ENCODE data around the gene TAS2R38. TPM values are rescaled to one million over a fixed set of nuclear protein-coding genes. Genes with fewer than 3 reads are reported as not detected.

The TAS2R38 gene
- total RNA-seq, 1 experiment from 2014 or later = not detected

DNA sequence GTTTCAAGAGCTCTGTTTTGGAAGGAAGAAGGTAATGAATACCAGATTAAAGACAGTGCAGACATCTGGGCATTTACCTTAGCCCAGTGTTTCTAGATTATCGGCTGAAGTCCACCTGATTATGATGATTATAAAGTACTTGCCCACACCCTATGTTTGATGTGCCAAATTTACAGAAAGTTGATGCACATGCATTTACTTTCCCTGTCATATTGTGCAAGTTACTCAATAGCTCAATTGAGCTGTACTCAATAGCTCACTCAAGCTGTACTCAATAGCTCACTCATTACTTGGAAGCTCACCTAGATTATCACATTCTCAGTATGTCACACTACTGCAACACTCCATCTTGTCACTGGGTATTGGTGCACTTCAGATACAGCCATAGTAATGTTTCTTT is 35.6 kb upstream of the TAS2R38 start:
- BruUV-seq (replicated peaks) = no TSS peak
- no peak for DNase-seq (ENCODE audit: low read depth, low spot score)
- no peaks in the 10 kb centered on the region for H3K36me3 ChIP-seq (ENCODE audit: control insufficient read depth in 1 of 2, insufficient read depth in 2 of 2, low read length in 2 of 2)
- no peaks in the 10 kb centered on the region for H3K79me2 ChIP-seq (ENCODE audit: insufficient read depth, low read length)
- intact Hi-C loops (cut with micrococcal nuclease) = no loop called here
- ChIA-PET POLR2A (no interaction called here), CTCF (interaction anchor here (1.3 kb wide), 1 partner anchor 33 kb away, joined by 4 read pairs; no protein-coding TSS in a partner anchor), RAD21 (ENCODE audit: low non-redundant PET in 1 of 2, low total read pairs in 2 of 2, uncharacterized antibody in 2 of 2, unreplicated experiment in 2 of 2) (no interaction called here)
- no peak for ATAC-seq
- no peaks in the 10 kb centered on the region for H3K9me2 ChIP-seq (ENCODE audit: insufficient read depth)
- H2AFZ ChIP-seq (ENCODE audit: low read depth, low read length, poor library complexity, severe bottlenecking) = no peak overlapping the region
- no peak overlapping the region for H3K9ac ChIP-seq (ENCODE audit: low read length)
- no peaks in the 10 kb centered on the region for H3K9me3 ChIP-seq (ENCODE audit: control insufficient read depth in 1 of 2, insufficient read depth in 1 of 2, low read depth in 1 of 2, low read length in 2 of 2)
- no peaks in the 10 kb centered on the region for H3K4me1 ChIP-seq (ENCODE audit: control insufficient read depth in 1 of 2, insufficient read depth in 2 of 2, low read length in 2 of 2)
- no peaks in the 10 kb centered on the region for H4K20me1 ChIP-seq (ENCODE audit: insufficient read depth)
- no peaks in the 10 kb centered on the region for H3K27me3 ChIP-seq (ENCODE audit: insufficient read depth, low read length)
- TF ChIP-seq ZFX (IDR thresholded peaks at IDR 0.05) (no peak), TCF7L2 (IDR thresholded peaks at IDR 0.05; ENCODE audit: borderline replicate concordance, extremely low read depth, insufficient read depth, insufficient read length) (no peak), ELF1 (IDR thresholded peaks at IDR 0.05; ENCODE audit: borderline replicate concordance, low read depth) (no peak), ZNF274 (IDR thresholded peaks at IDR 0.05; ENCODE audit: low read depth, low read length) (no peak), JUND (IDR thresholded peaks at IDR 0.05) (no peak), SP1 (IDR thresholded peaks at IDR 0.05; ENCODE audit: low read depth) (no peak), EZH2 (IDR thresholded peaks at IDR 0.05) (no peak), YY1 (IDR thresholded peaks at IDR 0.05; ENCODE audit: extremely low read depth, insufficient replicate concordance, low read depth, low read length) (no peak), FOSL1 (IDR thresholded peaks at IDR 0.05; ENCODE audit: low read depth) (no peak), ATF3 (IDR thresholded peaks at IDR 0.05) (no peak), CEBPB (IDR thresholded peaks at IDR 0.05; ENCODE audit: low read depth) (no peak), CBX3 (IDR thresholded peaks at IDR 0.05; ENCODE audit: low read depth) (no peak), EZH2phosphoT487 (IDR thresholded peaks at IDR 0.05; ENCODE audit: borderline replicate concordance) (no peak)
- TF ChIP-seq, protein P1, sequence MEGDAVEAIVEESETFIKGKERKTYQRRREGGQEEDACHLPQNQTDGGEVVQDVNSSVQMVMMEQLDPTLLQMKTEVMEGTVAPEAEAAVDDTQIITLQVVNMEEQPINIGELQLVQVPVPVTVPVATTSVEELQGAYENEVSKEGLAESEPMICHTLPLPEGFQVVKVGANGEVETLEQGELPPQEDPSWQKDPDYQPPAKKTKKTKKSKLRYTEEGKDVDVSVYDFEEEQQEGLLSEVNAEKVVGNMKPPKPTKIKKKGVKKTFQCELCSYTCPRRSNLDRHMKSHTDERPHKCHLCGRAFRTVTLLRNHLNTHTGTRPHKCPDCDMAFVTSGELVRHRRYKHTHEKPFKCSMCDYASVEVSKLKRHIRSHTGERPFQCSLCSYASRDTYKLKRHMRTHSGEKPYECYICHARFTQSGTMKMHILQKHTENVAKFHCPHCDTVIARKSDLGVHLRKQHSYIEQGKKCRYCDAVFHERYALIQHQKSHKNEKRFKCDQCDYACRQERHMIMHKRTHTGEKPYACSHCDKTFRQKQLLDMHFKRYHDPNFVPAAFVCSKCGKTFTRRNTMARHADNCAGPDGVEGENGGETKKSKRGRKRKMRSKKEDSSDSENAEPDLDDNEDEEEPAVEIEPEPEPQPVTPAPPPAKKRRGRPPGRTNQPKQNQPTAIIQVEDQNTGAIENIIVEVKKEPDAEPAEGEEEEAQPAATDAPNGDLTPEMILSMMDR (IDR thresholded peaks at IDR 0.05 in 2 of 3, conservative IDR thresholded peaks at IDR 0.05 in 1 of 3; ENCODE audit: borderline replicate concordance in 1 of 3, insufficient read depth in 1 of 3, low read depth in 2 of 3, low read length in 2 of 3) = no peak
- TF ChIP-seq, protein P2, sequence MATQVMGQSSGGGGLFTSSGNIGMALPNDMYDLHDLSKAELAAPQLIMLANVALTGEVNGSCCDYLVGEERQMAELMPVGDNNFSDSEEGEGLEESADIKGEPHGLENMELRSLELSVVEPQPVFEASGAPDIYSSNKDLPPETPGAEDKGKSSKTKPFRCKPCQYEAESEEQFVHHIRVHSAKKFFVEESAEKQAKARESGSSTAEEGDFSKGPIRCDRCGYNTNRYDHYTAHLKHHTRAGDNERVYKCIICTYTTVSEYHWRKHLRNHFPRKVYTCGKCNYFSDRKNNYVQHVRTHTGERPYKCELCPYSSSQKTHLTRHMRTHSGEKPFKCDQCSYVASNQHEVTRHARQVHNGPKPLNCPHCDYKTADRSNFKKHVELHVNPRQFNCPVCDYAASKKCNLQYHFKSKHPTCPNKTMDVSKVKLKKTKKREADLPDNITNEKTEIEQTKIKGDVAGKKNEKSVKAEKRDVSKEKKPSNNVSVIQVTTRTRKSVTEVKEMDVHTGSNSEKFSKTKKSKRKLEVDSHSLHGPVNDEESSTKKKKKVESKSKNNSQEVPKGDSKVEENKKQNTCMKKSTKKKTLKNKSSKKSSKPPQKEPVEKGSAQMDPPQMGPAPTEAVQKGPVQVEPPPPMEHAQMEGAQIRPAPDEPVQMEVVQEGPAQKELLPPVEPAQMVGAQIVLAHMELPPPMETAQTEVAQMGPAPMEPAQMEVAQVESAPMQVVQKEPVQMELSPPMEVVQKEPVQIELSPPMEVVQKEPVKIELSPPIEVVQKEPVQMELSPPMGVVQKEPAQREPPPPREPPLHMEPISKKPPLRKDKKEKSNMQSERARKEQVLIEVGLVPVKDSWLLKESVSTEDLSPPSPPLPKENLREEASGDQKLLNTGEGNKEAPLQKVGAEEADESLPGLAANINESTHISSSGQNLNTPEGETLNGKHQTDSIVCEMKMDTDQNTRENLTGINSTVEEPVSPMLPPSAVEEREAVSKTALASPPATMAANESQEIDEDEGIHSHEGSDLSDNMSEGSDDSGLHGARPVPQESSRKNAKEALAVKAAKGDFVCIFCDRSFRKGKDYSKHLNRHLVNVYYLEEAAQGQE (IDR thresholded peaks at IDR 0.05; ENCODE audit: low read depth) = no peak
- H3K27ac ChIP-seq (ENCODE audit: low read depth, low read length) = no peak overlapping the region
- H3K4me3 ChIP-seq (replicated peaks in 1 of 2; ENCODE audit: low read depth in 1 of 2, low read length in 2 of 2) = no peak overlapping the region
- no peak overlapping the region for H3K4me2 ChIP-seq (ENCODE audit: low read length)

Data from HCT116 (cell line).